ENCODE measurements around the gene SDK1.

DNA sequence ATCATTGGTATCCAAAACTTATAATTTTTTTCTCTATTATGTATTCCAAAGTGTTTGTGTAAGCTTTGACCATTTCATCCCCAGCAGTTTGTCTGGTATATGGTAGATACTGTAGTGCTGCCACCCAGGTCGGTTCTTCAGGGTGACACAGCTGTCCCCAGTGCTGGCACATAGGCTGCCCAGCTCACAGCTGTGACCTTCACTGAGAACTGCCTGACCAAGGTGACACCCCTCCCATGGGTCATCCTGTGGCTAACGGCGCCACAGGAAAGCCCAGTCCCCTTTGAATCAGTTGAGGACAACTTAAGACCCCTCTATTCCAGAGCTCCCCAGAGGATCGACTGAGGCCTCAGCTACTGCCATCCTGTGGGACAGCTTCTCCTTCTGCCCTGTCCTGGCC is 736.8 kb downstream of the SDK1 start:
- TF ChIP-seq, protein P1, sequence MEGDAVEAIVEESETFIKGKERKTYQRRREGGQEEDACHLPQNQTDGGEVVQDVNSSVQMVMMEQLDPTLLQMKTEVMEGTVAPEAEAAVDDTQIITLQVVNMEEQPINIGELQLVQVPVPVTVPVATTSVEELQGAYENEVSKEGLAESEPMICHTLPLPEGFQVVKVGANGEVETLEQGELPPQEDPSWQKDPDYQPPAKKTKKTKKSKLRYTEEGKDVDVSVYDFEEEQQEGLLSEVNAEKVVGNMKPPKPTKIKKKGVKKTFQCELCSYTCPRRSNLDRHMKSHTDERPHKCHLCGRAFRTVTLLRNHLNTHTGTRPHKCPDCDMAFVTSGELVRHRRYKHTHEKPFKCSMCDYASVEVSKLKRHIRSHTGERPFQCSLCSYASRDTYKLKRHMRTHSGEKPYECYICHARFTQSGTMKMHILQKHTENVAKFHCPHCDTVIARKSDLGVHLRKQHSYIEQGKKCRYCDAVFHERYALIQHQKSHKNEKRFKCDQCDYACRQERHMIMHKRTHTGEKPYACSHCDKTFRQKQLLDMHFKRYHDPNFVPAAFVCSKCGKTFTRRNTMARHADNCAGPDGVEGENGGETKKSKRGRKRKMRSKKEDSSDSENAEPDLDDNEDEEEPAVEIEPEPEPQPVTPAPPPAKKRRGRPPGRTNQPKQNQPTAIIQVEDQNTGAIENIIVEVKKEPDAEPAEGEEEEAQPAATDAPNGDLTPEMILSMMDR (IDR thresholded peaks at IDR 0.05), result no peak
- no peak for TF ChIP-seq POLR2A (IDR thresholded peaks at IDR 0.05)

All from vagina (tissue), 2 donors.